ENCODE results near the gene NINJ1. TPM values are rescaled to one million over a fixed set of nuclear protein-coding genes. Genes with fewer than 3 reads are reported as not detected.

Gene NINJ1
- total and polyA plus RNA-seq, 8 donors = 9.3 to 153 (median 34.6) TPM

GRCh38 chr9:93091453-93092081, 42.5 kb downstream of the NINJ1 start:
- intact Hi-C loops (cut with DNase I; ENCODE audit: low total_unique reads) = no loop called here
- no peak overlapping the region for H3K27ac ChIP-seq
- peak in 1 of 2 donors; percentile 48 for DNase-seq

GRCh38 chr9:93091056-93091452, 43.0 kb downstream of the NINJ1 start:
- Histone ChIP-seq H3K36me3 (no peaks in the 10 kb centered on the region), H3K4me3 (no peak overlapping the region), H3K4me1 (peaks cover 6 to 27% (median 25%) of the 10 kb centered on the region in 4 donors), H3K9me3 (peaks cover 0 to 13% (median 0%) of the 10 kb centered on the region in 4 donors), H3K27ac (no peak overlapping the region), H3K27me3 (no peaks in the 10 kb centered on the region)
- 82 to 90% (median 87%) methylated on average over 4 of the region's 4 CpGs for WGBS, 5 donors
- intact Hi-C loops (cut with DNase I; ENCODE audit: low total_unique reads) = no loop called here
- TF ChIP-seq, protein P1, sequence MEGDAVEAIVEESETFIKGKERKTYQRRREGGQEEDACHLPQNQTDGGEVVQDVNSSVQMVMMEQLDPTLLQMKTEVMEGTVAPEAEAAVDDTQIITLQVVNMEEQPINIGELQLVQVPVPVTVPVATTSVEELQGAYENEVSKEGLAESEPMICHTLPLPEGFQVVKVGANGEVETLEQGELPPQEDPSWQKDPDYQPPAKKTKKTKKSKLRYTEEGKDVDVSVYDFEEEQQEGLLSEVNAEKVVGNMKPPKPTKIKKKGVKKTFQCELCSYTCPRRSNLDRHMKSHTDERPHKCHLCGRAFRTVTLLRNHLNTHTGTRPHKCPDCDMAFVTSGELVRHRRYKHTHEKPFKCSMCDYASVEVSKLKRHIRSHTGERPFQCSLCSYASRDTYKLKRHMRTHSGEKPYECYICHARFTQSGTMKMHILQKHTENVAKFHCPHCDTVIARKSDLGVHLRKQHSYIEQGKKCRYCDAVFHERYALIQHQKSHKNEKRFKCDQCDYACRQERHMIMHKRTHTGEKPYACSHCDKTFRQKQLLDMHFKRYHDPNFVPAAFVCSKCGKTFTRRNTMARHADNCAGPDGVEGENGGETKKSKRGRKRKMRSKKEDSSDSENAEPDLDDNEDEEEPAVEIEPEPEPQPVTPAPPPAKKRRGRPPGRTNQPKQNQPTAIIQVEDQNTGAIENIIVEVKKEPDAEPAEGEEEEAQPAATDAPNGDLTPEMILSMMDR (IDR thresholded peaks at IDR 0.05) = no peak
- TF ChIP-seq POLR2A (IDR thresholded peaks at IDR 0.05) (no peak), EP300 (IDR thresholded peaks at IDR 0.05) (no peak), POLR2AphosphoS5 (IDR thresholded peaks at IDR 0.05) (no peak)
- no peak for DNase-seq

More at GRCh38 chr9:93091453-93092081, 42.5 kb downstream of the NINJ1 start:
- H3K4me3 ChIP-seq = no peak overlapping the region
- TF ChIP-seq POLR2AphosphoS5 (IDR thresholded peaks at IDR 0.05) (no peak), POLR2A (IDR thresholded peaks at IDR 0.05) (no peak), EP300 (IDR thresholded peaks at IDR 0.05) (no peak)
- TF ChIP-seq, protein P1 (IDR thresholded peaks at IDR 0.05) = no peak
- H3K4me1 ChIP-seq = peaks cover 6 to 28% (median 25%) of the 10 kb centered on the region in 4 donors
- H3K9me3 ChIP-seq = peaks cover 0 to 13% (median 0%) of the 10 kb centered on the region in 4 donors
- WGBS, 5 donors = 64 to 82% (median 73%) methylated on average over 3 of the region's 3 CpGs
- no peaks in the 10 kb centered on the region for H3K27me3 ChIP-seq
- H3K36me3 ChIP-seq = no peaks in the 10 kb centered on the region

DNA sequence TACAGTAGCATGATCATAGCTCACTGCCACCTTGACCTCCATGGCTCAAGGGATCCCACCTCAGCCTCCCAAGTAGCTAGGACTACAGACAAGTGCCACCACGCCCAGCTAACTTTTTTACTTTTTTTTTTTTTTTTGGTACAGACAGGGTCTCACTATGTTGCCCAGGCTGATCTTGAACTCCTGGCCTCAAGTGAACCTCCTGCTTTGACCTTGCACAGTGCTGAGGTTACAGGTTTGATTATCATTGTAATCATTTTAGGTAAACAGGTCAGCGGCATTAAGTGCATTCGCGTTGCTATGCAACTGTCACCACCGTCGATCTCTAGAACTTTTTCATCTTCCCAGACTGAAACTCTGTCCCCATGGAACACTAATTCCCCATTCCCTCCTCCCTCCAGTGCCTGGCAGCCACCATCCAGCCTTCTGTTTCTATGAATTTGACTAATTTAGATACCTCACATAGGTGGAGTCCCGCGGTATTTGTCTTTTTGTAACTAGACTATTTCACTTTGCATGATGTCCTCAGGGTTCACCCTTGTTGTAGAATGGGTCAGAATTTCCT, 43.9 kb downstream of the NINJ1 start:
- 55 to 68% (median 60%) methylated on average over 8 of the region's 8 CpGs for WGBS, 5 donors
- H3K27ac ChIP-seq = no peak overlapping the region
- H3K9me3 ChIP-seq = peaks cover 0 to 13% (median 0%) of the 10 kb centered on the region in 4 donors
- H3K27me3 ChIP-seq = no peaks in the 10 kb centered on the region
- no peak for TF ChIP-seq EP300 (IDR thresholded peaks at IDR 0.05)
- intact Hi-C loops (cut with DNase I; ENCODE audit: low total_unique reads) = no loop called here
- H3K36me3 ChIP-seq = peaks cover 0 to 4% (median 0%) of the 10 kb centered on the region in 4 donors
- H3K4me3 ChIP-seq = no peak overlapping the region
- H3K4me1 ChIP-seq = peaks cover 6 to 27% (median 24%) of the 10 kb centered on the region in 4 donors
- peak in 1 of 2 donors; percentile 9 for DNase-seq

DNA sequence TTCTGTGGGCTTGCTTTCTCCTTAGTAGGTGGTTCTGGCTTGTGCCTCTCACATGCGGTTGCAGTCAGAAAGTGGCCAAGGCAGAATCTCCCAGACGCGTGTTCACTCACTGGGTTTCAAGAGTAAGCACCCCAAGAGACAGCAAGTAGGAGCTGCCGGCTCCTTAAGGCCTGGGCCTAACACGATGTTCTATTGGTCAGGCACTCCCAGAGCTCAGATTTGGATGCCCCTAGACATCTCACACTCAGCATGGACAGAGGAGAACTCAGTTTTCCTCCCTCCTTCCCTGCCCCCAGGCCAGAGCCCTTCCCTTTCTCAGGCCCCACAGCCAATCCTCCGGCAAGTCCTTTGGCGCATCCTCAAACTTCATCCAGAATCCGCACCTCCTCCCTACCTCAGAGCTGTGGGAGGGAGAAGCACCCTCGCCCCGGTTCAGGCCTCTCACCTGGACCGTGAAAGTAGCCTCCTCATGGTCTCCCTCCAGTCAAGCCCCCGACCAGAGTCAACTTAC, 44.5 kb downstream of the NINJ1 start:
- Histone ChIP-seq H3K4me1 (peaks cover 0 to 21% (median 18%) of the 10 kb centered on the region in 4 donors), H3K27me3 (no peaks in the 10 kb centered on the region), H3K9me3 (peaks cover 0 to 13% (median 0%) of the 10 kb centered on the region in 4 donors), H3K4me3 (no peak overlapping the region), H3K36me3 (peaks cover 0 to 7% (median 4%) of the 10 kb centered on the region in 4 donors), H3K27ac (no peak overlapping the region)
- intact Hi-C loops (cut with DNase I; ENCODE audit: low total_unique reads) = no loop called here
- TF ChIP-seq EP300 (IDR thresholded peaks at IDR 0.05) = no peak
- TF ChIP-seq POLR2AphosphoS5 (IDR thresholded peaks at IDR 0.05) = no peak
- 89 to 92% (median 91%) methylated on average over 12 of the region's 12 CpGs for WGBS, 5 donors
- DNase-seq = no peak

- H3K27ac ChIP-seq = no peak overlapping the region
- no peak overlapping the region for H3K4me3 ChIP-seq
- H3K36me3 ChIP-seq = peaks cover 0 to 12% (median 6%) of the 10 kb centered on the region in 4 donors
- intact Hi-C loops (cut with DNase I; ENCODE audit: low total_unique reads) = no loop called here
- peaks cover 0 to 16% (median 13%) of the 10 kb centered on the region in 4 donors for H3K4me1 ChIP-seq
- 77 to 88% (median 82%) methylated on average over 5 of the region's 5 CpGs for WGBS, 5 donors
- no peak for DNase-seq
- TF ChIP-seq EP300 (IDR thresholded peaks at IDR 0.05) (no peak), POLR2AphosphoS5 (IDR thresholded peaks at IDR 0.05) (no peak), POLR2A (IDR thresholded peaks at IDR 0.05) (no peak)
- TF ChIP-seq, protein P1 (IDR thresholded peaks at IDR 0.05) = no peak
- H3K27me3 ChIP-seq = no peaks in the 10 kb centered on the region
- H3K9me3 ChIP-seq = peaks cover 0 to 13% (median 0%) of the 10 kb centered on the region in 4 donors
Observed at GRCh38 chr9:93089024-93089423, 45.0 kb downstream of the NINJ1 start.
